Immature natural killer cell (primary cell): ENCODE results near the gene HERC5. TPM values are rescaled to one million over a fixed set of nuclear protein-coding genes. Genes with fewer than 3 reads are reported as not detected.
"Not testable (repeated sequence)": the region's sequence is repeated elsewhere in the genome, so short reads cannot be mapped to it uniquely, and the experiment has no call there.

Experiments
- DNase-seq, 3 donors: peaks; one replicate each; pipeline ENCODE4 v3.0.0; 2022; ENCODE audit warnings: mixed read lengths in 1 of 3
- H3K27ac Mint-ChIP-seq, 6 donors: one replicate each; pipeline ENCODE4 v1.8.0; 2020; ENCODE audit warnings: mixed read lengths in 6 of 6, mild to moderate bottlenecking in 5 of 6, inconsistent platforms in 4 of 6, moderate library complexity in 3 of 6
- H3K27me3 Mint-ChIP-seq, 3 donors: one replicate each; pipeline ENCODE4 v1.8.0; 2020 to 2021; ENCODE audit warnings: low read depth in 3 of 3, mild to moderate bottlenecking in 3 of 3, mixed read lengths in 3 of 3, moderate library complexity in 3 of 3, inconsistent platforms in 1 of 3
- H3K36me3 Mint-ChIP-seq, 3 donors: one replicate each; pipeline ENCODE4 v1.8.0; 2020; ENCODE audit warnings: mixed read lengths in 3 of 3, inconsistent platforms in 2 of 3, mild to moderate bottlenecking in 2 of 3
- H3K4me1 Mint-ChIP-seq, 2 donors: one replicate each; pipeline ENCODE4 v1.8.0; 2020; ENCODE audit warnings: inconsistent platforms in 2 of 2, mild to moderate bottlenecking in 2 of 2, mixed read lengths in 2 of 2, moderate library complexity in 1 of 2
- H3K4me3 Mint-ChIP-seq, 5 donors: one replicate each; pipeline ENCODE4 v1.8.0; 2020; ENCODE audit warnings: mild to moderate bottlenecking in 5 of 5, mixed read lengths in 5 of 5, inconsistent platforms in 3 of 5, moderate library complexity in 3 of 5
- H3K9me3 Mint-ChIP-seq, 6 donors: one replicate each; pipeline ENCODE4 v1.8.0; 2020; ENCODE audit warnings: mild to moderate bottlenecking in 6 of 6, mixed read lengths in 6 of 6, inconsistent platforms in 4 of 6, moderate library complexity in 3 of 6
- polyA plus RNA-seq, 3 donors: library from polyadenylated mRNA; unstranded; fragments of 300-500 nt; fragmentation: Illumina TruSeq; gene quantifications; one replicate each; pipeline ENCODE4 v1.2.3, GENCODE V29; 2021

The HERC5 gene
- 10 to 100 TPM in 2 of 3 donors, 1 to 10 TPM in 1; 9.2 to 12.1 (median 12.1) TPM for polyA plus RNA-seq

GRCh38 chr4:88456670-88457306 is at the start of gene HERC5:
TSS of gene HERC5 (plus strand) at chr4:88457119. CDS start at chr4:88457270, 151 bp downstream.
- peak; percentile 96 for DNase-seq
- peaks cover 21 to 30% of the 10 kb centered on the region in 2 donors for H3K4me1 Mint-ChIP-seq

GRCh38 chr4:88409206-88409605 is 47.7 kb upstream of the HERC5 start:
- H3K36me3 Mint-ChIP-seq: peaks cover 37 to 63% (median 46%) of the 10 kb centered on the region in 3 donors
- no peaks in the 10 kb centered on the region for H3K27me3 Mint-ChIP-seq
- DNase-seq: no peak

More at GRCh38 chr4:88456670-88457306, at the start of gene HERC5:
- Mint-ChIP-seq H3K27ac (peak within 1 kb of the TSS; percentile 88 to 100 (median 100)), H3K36me3 (peaks cover 0 to 3% (median 3%) of the 10 kb centered on the region in 3 donors), H3K27me3 (peaks cover 7 to 13% (median 11%) of the 10 kb centered on the region in 3 donors), H3K9me3 (no peaks in the 10 kb centered on the region), H3K4me3 (peak within 1 kb of the TSS; percentile 94 to 100 (median 100))

GRCh38 chr4:88409789-88410188 is 47.1 kb upstream of the HERC5 start:
- no peaks in the 10 kb centered on the region for H3K27me3 Mint-ChIP-seq
- H3K9me3 Mint-ChIP-seq: no peaks in the 10 kb centered on the region
- peaks cover 40 to 61% (median 45%) of the 10 kb centered on the region in 3 donors for H3K36me3 Mint-ChIP-seq

More at GRCh38 chr4:88409206-88409605, 47.7 kb upstream of the HERC5 start:
- Mint-ChIP-seq H3K27ac (no peak overlapping the region), H3K4me3 (no peak overlapping the region), H3K4me1 (no peaks in the 10 kb centered on the region), H3K9me3 (no peaks in the 10 kb centered on the region)

GRCh38 chr4:88411491-88412096 is 45.3 kb upstream of the HERC5 start:
- no peak for DNase-seq
- Mint-ChIP-seq H3K27me3 (no peaks in the 10 kb centered on the region), H3K4me1 (no peaks in the 10 kb centered on the region), H3K27ac (no peak overlapping the region), H3K9me3 (no peaks in the 10 kb centered on the region), H3K36me3 (peaks cover 36 to 52% (median 42%) of the 10 kb centered on the region in 3 donors), H3K4me3 (no peak overlapping the region)

More at GRCh38 chr4:88409789-88410188, 47.1 kb upstream of the HERC5 start:
- Mint-ChIP-seq H3K27ac (no peak overlapping the region), H3K4me1 (no peaks in the 10 kb centered on the region), H3K4me3 (no peak overlapping the region)
- DNase-seq: no peak

GRCh38 chr4:88413801-88414200 is 43.1 kb upstream of the HERC5 start:
- Mint-ChIP-seq H3K27ac (no peak overlapping the region), H3K4me3 (no peak overlapping the region), H3K9me3 (no peaks in the 10 kb centered on the region), H3K4me1 (no peaks in the 10 kb centered on the region), H3K27me3 (no peaks in the 10 kb centered on the region), H3K36me3 (peaks cover 31 to 47% (median 37%) of the 10 kb centered on the region in 3 donors)
- no peak for DNase-seq

- Mint-ChIP-seq H3K27me3 (no peaks in the 10 kb centered on the region), H3K9me3 (no peaks in the 10 kb centered on the region), H3K4me1 (no peaks in the 10 kb centered on the region), H3K27ac (peak overlapping the region in 1 of 6 donors; percentile 67), H3K36me3 (peaks cover 22 to 37% (median 35%) of the 10 kb centered on the region in 3 donors), H3K4me3 (no peak overlapping the region)
- DNase-seq: no peak
These were observed 42.2 kb upstream of the HERC5 start for GRCh38 chr4:88414755-88415154.

- peak overlapping the region in 1 of 6 donors; percentile 84 for H3K27ac Mint-ChIP-seq
- no peaks in the 10 kb centered on the region for H3K27me3 Mint-ChIP-seq
- H3K4me3 Mint-ChIP-seq: no peak overlapping the region
- H3K4me1 Mint-ChIP-seq: no peaks in the 10 kb centered on the region
- H3K36me3 Mint-ChIP-seq: peaks cover 14 to 27% (median 25%) of the 10 kb centered on the region in 3 donors
- H3K9me3 Mint-ChIP-seq: no peaks in the 10 kb centered on the region
- DNase-seq: no peak
These were observed 40.9 kb upstream of the HERC5 start for GRCh38 chr4:88415982-88416381.

- Mint-ChIP-seq H3K4me3 (no peak overlapping the region), H3K36me3 (peaks cover 17 to 27% (median 23%) of the 10 kb centered on the region in 3 donors), H3K27ac (no peak overlapping the region), H3K27me3 (no peaks in the 10 kb centered on the region), H3K9me3 (no peaks in the 10 kb centered on the region), H3K4me1 (no peaks in the 10 kb centered on the region)
- no peak for DNase-seq
These were observed 38.5 kb upstream of the HERC5 start for GRCh38 chr4:88418411-88418810.

GRCh38 chr4:88419874-88420273 is 37.0 kb upstream of the HERC5 start:
- no peak for DNase-seq
- H3K9me3 Mint-ChIP-seq: no peaks in the 10 kb centered on the region
- peaks cover 8 to 31% (median 22%) of the 10 kb centered on the region in 3 donors for H3K36me3 Mint-ChIP-seq
- peaks cover 0 to 3% (median 0%) of the 10 kb centered on the region in 3 donors for H3K27me3 Mint-ChIP-seq
- H3K4me3 Mint-ChIP-seq: no peak overlapping the region
- H3K27ac Mint-ChIP-seq: peak overlapping the region in 1 of 6 donors; percentile 14
- no peaks in the 10 kb centered on the region for H3K4me1 Mint-ChIP-seq

GRCh38 chr4:88420844-88421243 is 36.1 kb upstream of the HERC5 start:
- DNase-seq: no peak
- Mint-ChIP-seq H3K27ac (no peak overlapping the region), H3K9me3 (peaks cover 0 to 1% (median 0%) of the 10 kb centered on the region in 6 donors), H3K36me3 (peaks cover 13 to 33% (median 28%) of the 10 kb centered on the region in 3 donors), H3K4me3 (no peak overlapping the region), H3K27me3 (peaks cover 0 to 3% (median 0%) of the 10 kb centered on the region in 3 donors), H3K4me1 (no peaks in the 10 kb centered on the region)

GRCh38 chr4:88422403-88422802 is 34.5 kb upstream of the HERC5 start:
- no peaks in the 10 kb centered on the region for H3K4me1 Mint-ChIP-seq
- H3K27ac Mint-ChIP-seq: no peak overlapping the region
- peaks cover 13 to 38% (median 33%) of the 10 kb centered on the region in 3 donors for H3K36me3 Mint-ChIP-seq
- no peak overlapping the region for H3K4me3 Mint-ChIP-seq
- peaks cover 0 to 3% (median 0%) of the 10 kb centered on the region in 3 donors for H3K27me3 Mint-ChIP-seq
- no peak for DNase-seq
- H3K9me3 Mint-ChIP-seq: peaks cover 0 to 1% (median 0%) of the 10 kb centered on the region in 6 donors

GRCh38 chr4:88429401-88429800 is 27.5 kb upstream of the HERC5 start:
- Mint-ChIP-seq H3K36me3 (peaks cover 29 to 53% (median 51%) of the 10 kb centered on the region in 3 donors), H3K4me1 (no peaks in the 10 kb centered on the region), H3K27ac (no peak overlapping the region)

GRCh38 chr4:88435987-88436693 is 20.8 kb upstream of the HERC5 start:
- DNase-seq: no peak
- no peak overlapping the region for H3K4me3 Mint-ChIP-seq
- H3K27me3 Mint-ChIP-seq: peaks cover 0 to 2% (median 0%) of the 10 kb centered on the region in 3 donors
- no peaks in the 10 kb centered on the region for H3K4me1 Mint-ChIP-seq
- H3K27ac Mint-ChIP-seq: peak overlapping the region in 1 of 6 donors; percentile 60
- peaks cover 11 to 48% (median 34%) of the 10 kb centered on the region in 3 donors for H3K36me3 Mint-ChIP-seq
- H3K9me3 Mint-ChIP-seq: no peaks in the 10 kb centered on the region

More at GRCh38 chr4:88429401-88429800, 27.5 kb upstream of the HERC5 start:
- peaks cover 0 to 1% (median 1%) of the 10 kb centered on the region in 3 donors for H3K27me3 Mint-ChIP-seq
- H3K4me3 Mint-ChIP-seq: no peak overlapping the region
- DNase-seq: no peak
- H3K9me3 Mint-ChIP-seq: peaks cover 0 to 1% (median 0%) of the 10 kb centered on the region in 6 donors

- peaks cover 12 to 61% (median 36%) of the 10 kb centered on the region in 3 donors for H3K36me3 Mint-ChIP-seq
- H3K27me3 Mint-ChIP-seq, H3K27ac Mint-ChIP-seq, H3K4me1 Mint-ChIP-seq, H3K9me3 Mint-ChIP-seq, DNase-seq, H3K4me3 Mint-ChIP-seq: not testable (repeated sequence)
These were observed 19.0 kb upstream of the HERC5 start for GRCh38 chr4:88437873-88438272.
